Ectodermal cell (in vitro differentiated cells): ENCODE measurements around the gene RGS3.

Source experiments
- H3K27ac ChIP-seq: 2 replicates; pipeline ENCODE4 v1.7.0; 2013; ENCODE audit warnings: mild to moderate bottlenecking, low read depth, low read length; ENCODE audit not compliant: insufficient read depth, poor library complexity, severe bottlenecking
- H3K27me3 ChIP-seq: 2 replicates; pipeline ENCODE4 v1.7.0; 2013; ENCODE audit warnings: mild to moderate bottlenecking, low read length; ENCODE audit not compliant: insufficient read depth, control insufficient read depth, poor library complexity, severe bottlenecking
- H3K36me3 ChIP-seq: one replicate; pipeline ENCODE4 v1.7.0; 2013; ENCODE audit warnings: low read length; ENCODE audit not compliant: control insufficient read depth, insufficient read depth
- H3K4me1 ChIP-seq: one replicate; pipeline ENCODE4 v1.7.0; 2013; ENCODE audit warnings: low read length; ENCODE audit not compliant: control insufficient read depth, insufficient read depth
- H3K4me3 ChIP-seq: 2 replicates; pipeline ENCODE4 v1.7.0; 2013; ENCODE audit warnings: low read depth, low read length, control low read depth; ENCODE audit not compliant: insufficient read depth
- H3K9me3 ChIP-seq: 2 replicates; pipeline ENCODE4 v1.7.0; 2013; ENCODE audit warnings: mild to moderate bottlenecking, low read length, moderate library complexity; ENCODE audit not compliant: control insufficient read depth
- WGBS, 2 experiments: methylation state at CpG; one replicate each; pipeline ENCODE4 v1.1.7; 2013; ENCODE audit warnings: missing lambda C conversion rate in 2 of 2; 5-methylcytosine and 5-hydroxymethylcytosine counted together

Gene RGS3

GRCh38 chr9:113507256-113507655 lies 43.7 kb downstream of the RGS3 start:
- Histone ChIP-seq H3K4me3 (no peak overlapping the region), H3K36me3 (no peaks in the 10 kb centered on the region), H3K9me3 (no peaks in the 10 kb centered on the region), H3K4me1 (peaks cover 39% of the 10 kb centered on the region), H3K27ac (no peak overlapping the region), H3K27me3 (no peaks in the 10 kb centered on the region)
- WGBS, 2 experiments, result 95 to 96% methylated on average over 19 of the region's 19 CpGs

DNA sequence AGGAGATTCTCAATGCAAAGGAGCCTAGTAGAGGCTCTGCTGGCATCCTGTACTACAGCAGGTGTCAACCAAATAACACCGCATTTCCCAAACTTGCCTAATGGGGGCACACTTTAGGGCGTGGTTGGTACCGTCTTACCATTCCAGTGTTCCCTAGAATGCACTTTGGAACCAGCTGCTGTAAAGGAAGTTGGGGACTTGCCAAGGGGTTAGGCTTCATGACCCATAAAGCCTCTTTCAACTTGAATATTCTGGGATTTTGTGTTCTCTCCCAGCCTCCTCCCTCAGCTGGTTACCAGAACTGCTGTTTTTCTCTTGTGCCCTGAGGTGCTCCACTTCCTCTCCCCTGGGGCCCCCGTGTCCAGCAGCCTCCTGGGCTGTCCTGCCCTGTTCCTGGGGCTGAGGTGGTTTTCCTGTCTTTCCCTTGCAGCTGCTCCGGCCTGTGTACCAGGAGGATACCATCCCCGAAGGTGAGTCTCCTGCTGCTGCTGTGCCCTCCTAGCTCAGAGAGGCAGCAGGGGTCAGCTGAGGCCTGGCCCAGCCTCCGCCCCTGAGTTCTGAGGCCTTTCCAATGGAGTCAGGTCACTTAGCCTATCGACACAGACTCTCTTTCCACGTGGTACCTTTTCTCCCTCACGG lies 44.7 kb downstream of the RGS3 start:
- WGBS, 2 experiments, result 89 to 94% methylated on average over 10 of the region's 10 CpGs
- Histone ChIP-seq H3K27ac (no peak overlapping the region), H3K27me3 (no peaks in the 10 kb centered on the region), H3K36me3 (no peaks in the 10 kb centered on the region), H3K4me3 (no peak overlapping the region), H3K9me3 (no peaks in the 10 kb centered on the region), H3K4me1 (peaks cover 35% of the 10 kb centered on the region)

DNA sequence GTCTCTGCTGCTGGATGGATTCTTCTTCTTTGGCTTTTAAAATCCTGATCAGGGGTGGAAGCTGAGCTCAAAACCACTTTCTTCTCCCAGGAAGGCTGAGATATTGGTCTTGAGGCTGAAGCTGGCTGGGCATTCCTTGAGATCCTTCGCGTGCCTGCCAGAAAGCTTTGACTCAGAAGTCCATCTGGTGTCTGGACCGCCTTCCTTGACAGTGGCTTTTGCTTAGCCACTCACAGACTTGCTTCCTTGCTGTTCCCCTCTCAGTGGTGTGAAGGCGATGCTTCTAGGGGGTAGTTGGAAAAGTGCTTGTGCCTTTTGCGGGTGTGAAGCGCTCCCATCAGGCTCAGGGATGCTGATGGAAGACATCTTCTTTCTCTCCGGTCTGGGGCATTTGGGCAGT lies 45.9 kb downstream of the RGS3 start:
- Histone ChIP-seq H3K27ac (no peak overlapping the region), H3K27me3 (no peaks in the 10 kb centered on the region), H3K4me3 (no peak overlapping the region), H3K4me1 (peaks cover 35% of the 10 kb centered on the region), H3K36me3 (no peaks in the 10 kb centered on the region), H3K9me3 (no peaks in the 10 kb centered on the region)
- WGBS, 2 experiments, result 94 to 97% methylated on average over 7 of the region's 7 CpGs

DNA sequence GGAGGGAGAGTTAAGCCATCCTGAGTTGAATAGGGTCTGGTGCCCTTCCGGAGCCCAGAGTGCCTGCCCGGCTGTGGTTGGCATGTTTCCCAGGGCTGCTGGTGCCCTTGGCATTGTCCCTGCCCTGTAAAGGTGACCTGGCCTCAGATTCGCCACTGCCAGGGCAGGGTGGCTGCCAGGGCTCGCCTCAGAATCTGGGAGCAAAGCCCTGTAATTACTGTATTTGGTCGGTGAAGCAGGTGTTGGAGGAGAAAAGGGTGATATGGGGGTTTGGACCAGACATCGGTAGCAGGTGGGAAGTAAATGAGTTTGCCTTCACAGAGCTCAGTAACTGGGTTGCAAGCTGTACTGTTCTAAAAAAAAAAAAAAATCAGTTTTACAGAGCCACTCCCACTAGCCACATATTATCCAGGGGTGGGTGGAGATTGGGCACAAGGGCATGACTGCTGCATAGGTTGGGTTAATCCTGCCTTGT lies 47.6 kb downstream of the RGS3 start:
- H3K27me3 ChIP-seq, result no peaks in the 10 kb centered on the region
- H3K4me3 ChIP-seq, result no peak overlapping the region
- no peak overlapping the region for H3K27ac ChIP-seq
- H3K36me3 ChIP-seq, result no peaks in the 10 kb centered on the region
- 90 to 91% methylated on average over 6 of the region's 6 CpGs for WGBS, 2 experiments
- peaks cover 23% of the 10 kb centered on the region for H3K4me1 ChIP-seq
- H3K9me3 ChIP-seq, result no peaks in the 10 kb centered on the region

DNA sequence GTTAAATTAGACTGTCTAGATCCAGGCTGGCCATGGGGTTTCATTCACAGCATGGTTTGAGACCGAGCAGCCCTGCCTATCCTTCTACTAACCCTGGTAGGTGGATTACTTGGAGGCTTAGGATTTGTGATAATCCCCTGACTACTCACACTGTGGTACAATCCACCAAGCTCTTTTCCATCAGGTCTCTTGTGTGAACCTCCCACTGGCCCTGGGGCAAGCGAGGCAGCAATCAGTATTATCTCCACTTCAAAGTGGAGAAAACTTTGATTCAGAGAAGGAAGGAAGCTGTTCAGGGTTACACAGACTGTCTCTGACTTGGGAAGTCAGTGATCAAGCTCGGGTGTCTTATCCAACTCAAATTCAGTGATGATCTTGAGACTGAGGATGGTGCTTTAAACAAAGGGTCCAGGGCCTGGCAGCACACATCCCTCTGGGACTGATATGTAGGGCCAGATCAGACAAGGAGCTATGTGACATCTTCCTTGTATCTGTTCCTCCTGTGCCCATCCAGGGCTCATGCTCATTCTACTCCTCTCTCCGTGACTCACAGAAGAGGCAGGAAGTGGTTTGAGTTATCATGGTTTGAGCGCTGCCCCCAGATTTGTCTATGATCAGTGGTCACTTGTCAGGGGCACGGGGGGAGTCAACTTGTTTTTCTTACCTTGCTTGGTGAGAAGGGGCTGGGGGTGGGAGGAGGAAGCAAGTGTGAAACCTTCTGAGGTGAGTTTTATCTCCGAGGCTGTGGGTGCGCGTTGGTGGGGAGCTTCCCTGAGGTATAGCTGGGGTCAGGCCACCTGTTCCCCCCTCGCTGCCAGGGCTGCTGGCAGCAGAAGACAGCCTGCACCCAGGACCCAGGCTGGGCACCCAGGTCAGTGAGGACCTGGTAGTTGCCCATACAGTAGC lies 48.6 kb downstream of the RGS3 start:
- WGBS, 2 experiments, result 86 to 87% methylated on average over 10 of the region's 10 CpGs
- Histone ChIP-seq H3K27ac (no peak overlapping the region), H3K27me3 (no peaks in the 10 kb centered on the region), H3K4me1 (peaks cover 16% of the 10 kb centered on the region), H3K4me3 (no peak overlapping the region), H3K9me3 (no peaks in the 10 kb centered on the region), H3K36me3 (no peaks in the 10 kb centered on the region)

DNA sequence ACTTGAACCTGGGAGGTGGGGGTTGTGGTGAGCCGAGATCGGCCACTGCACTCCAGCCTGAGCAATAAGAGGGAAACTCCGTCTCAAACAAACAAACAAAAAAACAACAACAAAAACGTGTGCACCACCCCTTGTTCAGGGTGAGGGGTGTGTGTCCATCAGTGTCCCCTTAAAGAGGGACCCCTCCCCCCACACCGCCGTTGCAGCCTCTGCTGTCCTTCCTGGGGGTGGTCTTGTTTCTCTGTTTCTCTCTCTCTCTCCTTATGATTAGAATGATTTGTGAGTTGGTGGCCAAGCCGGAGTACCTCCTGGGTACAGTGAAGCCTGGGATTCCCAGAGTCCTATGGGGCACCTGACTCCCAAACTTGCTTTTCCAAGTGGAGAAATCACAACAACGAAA lies 49.6 kb downstream of the RGS3 start:
- Histone ChIP-seq H3K36me3 (no peaks in the 10 kb centered on the region), H3K27ac (no peak overlapping the region), H3K4me1 (peaks cover 19% of the 10 kb centered on the region), H3K27me3 (no peaks in the 10 kb centered on the region), H3K4me3 (no peak overlapping the region), H3K9me3 (no peaks in the 10 kb centered on the region)
- WGBS, 2 experiments, result 75 to 90% methylated on average over 4 to 8 of the region's 8 CpGs

GRCh38 chr9:113513536-113513935 lies 50.0 kb downstream of the RGS3 start:
- H3K4me3 ChIP-seq, result no peak overlapping the region
- no peaks in the 10 kb centered on the region for H3K36me3 ChIP-seq
- 94 to 95% methylated on average over 2 of the region's 2 CpGs for WGBS, 2 experiments
- peaks cover 19% of the 10 kb centered on the region for H3K4me1 ChIP-seq
- H3K9me3 ChIP-seq, result no peaks in the 10 kb centered on the region
- no peak overlapping the region for H3K27ac ChIP-seq
- no peaks in the 10 kb centered on the region for H3K27me3 ChIP-seq

DNA sequence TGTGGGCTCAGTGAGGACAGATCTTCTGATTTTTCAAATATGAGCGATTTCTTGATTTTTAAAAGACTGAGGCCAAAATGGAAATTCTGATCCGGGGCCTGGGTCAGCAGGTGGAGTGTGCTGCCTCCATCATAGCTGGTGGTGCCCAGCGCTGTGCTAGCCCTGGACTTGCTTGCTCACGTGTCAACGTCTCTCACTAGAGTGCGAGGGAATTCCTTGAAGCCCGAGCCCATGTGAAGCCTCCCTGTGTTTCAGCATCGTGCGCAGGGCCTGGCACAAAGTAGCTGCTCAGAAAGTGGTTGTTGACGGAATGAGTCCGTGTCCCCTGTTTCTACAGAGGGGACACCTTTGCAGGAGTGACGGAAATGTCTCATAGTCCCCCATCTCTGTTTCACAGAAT lies 50.5 kb downstream of the RGS3 start:
- H3K27ac ChIP-seq, result no peak overlapping the region
- peaks cover 19% of the 10 kb centered on the region for H3K4me1 ChIP-seq
- H3K36me3 ChIP-seq, result no peaks in the 10 kb centered on the region
- no peaks in the 10 kb centered on the region for H3K9me3 ChIP-seq
- no peak overlapping the region for H3K4me3 ChIP-seq
- no peaks in the 10 kb centered on the region for H3K27me3 ChIP-seq
- WGBS, 2 experiments, result 95 to 96% methylated on average over 12 of the region's 12 CpGs

DNA sequence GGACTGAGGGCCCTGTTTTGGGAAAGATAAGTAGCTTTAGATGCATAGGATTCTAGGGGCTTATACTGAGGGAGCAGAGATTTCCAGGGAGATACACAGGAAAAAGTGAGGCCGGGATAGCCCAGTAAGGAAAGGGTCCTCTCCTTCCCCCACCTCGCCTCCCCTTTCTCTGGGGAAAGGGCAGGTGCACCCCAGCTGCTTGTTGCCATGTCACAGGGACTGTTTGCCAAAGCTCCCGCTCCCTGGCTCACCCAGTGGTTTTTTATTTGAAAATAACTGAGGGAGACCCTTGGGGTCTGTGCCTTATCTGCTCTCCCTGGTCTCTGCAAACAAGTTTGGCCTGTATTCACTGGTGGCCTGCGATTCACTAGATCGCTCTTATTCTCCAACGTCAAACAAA lies 51.2 kb downstream of the RGS3 start:
- Histone ChIP-seq H3K9me3 (no peaks in the 10 kb centered on the region), H3K4me3 (no peak overlapping the region), H3K36me3 (no peaks in the 10 kb centered on the region), H3K27ac (no peak overlapping the region), H3K27me3 (no peaks in the 10 kb centered on the region), H3K4me1 (peaks cover 15% of the 10 kb centered on the region)
- 92 to 94% methylated on average over 6 of the region's 6 CpGs for WGBS, 2 experiments

- Histone ChIP-seq H3K9me3 (no peaks in the 10 kb centered on the region), H3K4me3 (no peak overlapping the region), H3K4me1 (peaks cover 15% of the 10 kb centered on the region), H3K27me3 (no peaks in the 10 kb centered on the region), H3K36me3 (no peaks in the 10 kb centered on the region), H3K27ac (no peak overlapping the region)
- WGBS, 2 experiments, result 92 to 93% methylated on average over 4 of the region's 4 CpGs
Observed at GRCh38 chr9:113515862-113516261, 52.3 kb downstream of the RGS3 start.
